ENCODE results near the gene PAIP2B.

Gene PAIP2B

DNA sequence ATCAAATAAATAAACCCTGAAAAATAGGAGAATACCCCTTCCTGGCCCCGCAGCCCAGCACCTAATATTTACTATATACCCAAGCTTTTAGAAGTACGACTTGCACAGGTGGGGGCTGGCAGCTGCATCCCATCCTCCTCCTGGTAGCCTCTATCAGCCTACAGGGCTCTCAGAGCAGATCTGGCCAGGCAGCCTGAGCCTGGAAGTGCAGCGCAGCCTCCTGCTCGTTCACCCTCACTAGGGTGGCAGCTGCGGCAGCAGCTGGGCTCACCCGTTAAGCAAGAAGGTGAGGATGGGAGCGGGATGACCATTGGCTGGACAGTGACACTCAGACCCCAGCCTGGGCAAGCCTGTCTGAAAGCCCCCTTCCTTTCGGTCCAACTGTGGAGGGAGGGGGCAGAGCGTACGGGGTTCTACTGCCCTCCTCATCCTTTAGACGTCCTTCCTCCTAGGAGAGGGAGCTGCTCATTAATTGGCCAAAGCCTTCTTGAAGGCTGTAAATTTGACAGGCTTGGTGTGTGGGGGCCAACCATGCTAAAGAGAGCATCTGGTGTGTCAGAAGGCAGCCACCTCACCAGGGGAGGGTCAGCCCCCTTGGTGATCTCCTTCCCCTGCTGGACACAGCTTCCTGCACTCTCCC, 73.2 kb downstream of the PAIP2B start:
- no peaks in the 10 kb centered on the region for H3F3A ChIP-seq (ENCODE audit: low read depth)
- no peaks in the 10 kb centered on the region for H3K9me2 ChIP-seq (replicated peaks; ENCODE audit: low read depth, low read length)
- H3K9me3 ChIP-seq (ENCODE audit: insufficient read depth, low read depth, low read length), result no peaks in the 10 kb centered on the region
- no peak overlapping the region for H2AFZ ChIP-seq (ENCODE audit: low read length)
- H3K4me1 ChIP-seq (ENCODE audit: insufficient read depth, low read length, poor library complexity, severe bottlenecking), result no peaks in the 10 kb centered on the region
- no peaks in the 10 kb centered on the region for H4K20me1 ChIP-seq (ENCODE audit: insufficient read depth, low read length, poor library complexity, severe bottlenecking)
- H3K27me3 ChIP-seq (ENCODE audit: insufficient read depth, low read length, poor library complexity, severe bottlenecking), result no peaks in the 10 kb centered on the region
- no peak overlapping the region for H3K4me3 ChIP-seq (ENCODE audit: low read length, poor library complexity, severe bottlenecking)
- no peak for TF ChIP-seq EZH2phosphoT487 (IDR thresholded peaks at IDR 0.05; ENCODE audit: borderline replicate concordance)
- TF ChIP-seq, protein P1, sequence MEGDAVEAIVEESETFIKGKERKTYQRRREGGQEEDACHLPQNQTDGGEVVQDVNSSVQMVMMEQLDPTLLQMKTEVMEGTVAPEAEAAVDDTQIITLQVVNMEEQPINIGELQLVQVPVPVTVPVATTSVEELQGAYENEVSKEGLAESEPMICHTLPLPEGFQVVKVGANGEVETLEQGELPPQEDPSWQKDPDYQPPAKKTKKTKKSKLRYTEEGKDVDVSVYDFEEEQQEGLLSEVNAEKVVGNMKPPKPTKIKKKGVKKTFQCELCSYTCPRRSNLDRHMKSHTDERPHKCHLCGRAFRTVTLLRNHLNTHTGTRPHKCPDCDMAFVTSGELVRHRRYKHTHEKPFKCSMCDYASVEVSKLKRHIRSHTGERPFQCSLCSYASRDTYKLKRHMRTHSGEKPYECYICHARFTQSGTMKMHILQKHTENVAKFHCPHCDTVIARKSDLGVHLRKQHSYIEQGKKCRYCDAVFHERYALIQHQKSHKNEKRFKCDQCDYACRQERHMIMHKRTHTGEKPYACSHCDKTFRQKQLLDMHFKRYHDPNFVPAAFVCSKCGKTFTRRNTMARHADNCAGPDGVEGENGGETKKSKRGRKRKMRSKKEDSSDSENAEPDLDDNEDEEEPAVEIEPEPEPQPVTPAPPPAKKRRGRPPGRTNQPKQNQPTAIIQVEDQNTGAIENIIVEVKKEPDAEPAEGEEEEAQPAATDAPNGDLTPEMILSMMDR (conservative IDR thresholded peaks at IDR 0.05; ENCODE audit: low read length), result no peak
- no peak overlapping the region for H3K9ac ChIP-seq (ENCODE audit: low read depth, low read length, poor library complexity, severe bottlenecking)
- H3K4me2 ChIP-seq (ENCODE audit: low read depth, low read length, poor library complexity, severe bottlenecking), result no peak overlapping the region
- H3K79me2 ChIP-seq (ENCODE audit: insufficient read depth, low read length), result no peaks in the 10 kb centered on the region
- peaks cover 20% of the 10 kb centered on the region; the same call in 1 of the 2 replicates for H3K36me3 ChIP-seq (ENCODE audit: insufficient read depth, low read length)

DNA sequence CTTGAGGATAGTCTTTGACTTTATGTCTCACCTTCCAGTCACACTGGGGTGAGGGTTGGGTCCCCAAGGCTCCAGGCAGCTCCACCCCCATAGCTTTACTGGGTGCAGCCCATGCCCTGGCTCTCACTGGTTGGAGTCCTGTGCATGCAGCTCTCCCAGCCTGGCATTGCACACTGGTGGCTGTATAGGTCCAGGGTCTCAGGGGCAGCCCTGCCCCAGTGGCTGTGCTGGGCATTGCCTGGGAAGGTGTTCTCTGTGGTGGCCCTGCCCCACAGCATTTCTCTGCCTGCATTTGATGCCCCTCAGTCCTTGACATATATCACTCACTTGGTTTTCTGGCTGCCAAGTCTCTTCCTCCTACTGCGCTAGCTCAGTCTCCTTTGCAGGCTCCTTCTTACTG, 75.3 kb downstream of the PAIP2B start:
- Histone ChIP-seq H3K4me1 (ENCODE audit: insufficient read depth, low read length, poor library complexity, severe bottlenecking) (no peaks in the 10 kb centered on the region), H3K9ac (ENCODE audit: low read depth, low read length, poor library complexity, severe bottlenecking) (no peak overlapping the region), H3K27me3 (ENCODE audit: insufficient read depth, low read length, poor library complexity, severe bottlenecking) (no peaks in the 10 kb centered on the region), H3K9me3 (ENCODE audit: insufficient read depth, low read depth, low read length) (no peaks in the 10 kb centered on the region), H2AFZ (ENCODE audit: low read length) (no peak overlapping the region), H3F3A (ENCODE audit: low read depth) (no peaks in the 10 kb centered on the region), H3K79me2 (ENCODE audit: insufficient read depth, low read length) (no peaks in the 10 kb centered on the region), H4K20me1 (ENCODE audit: insufficient read depth, low read length, poor library complexity, severe bottlenecking) (no peaks in the 10 kb centered on the region), H3K4me3 (ENCODE audit: low read length, poor library complexity, severe bottlenecking) (no peak overlapping the region), H3K36me3 (ENCODE audit: insufficient read depth, low read length) (peaks cover 36% of the 10 kb centered on the region; the same call in 1 of the 2 replicates), H3K9me2 (replicated peaks; ENCODE audit: low read depth, low read length) (no peaks in the 10 kb centered on the region), H3K4me2 (ENCODE audit: low read depth, low read length, poor library complexity, severe bottlenecking) (no peak overlapping the region)
- no peak for TF ChIP-seq EZH2phosphoT487 (IDR thresholded peaks at IDR 0.05; ENCODE audit: borderline replicate concordance)
- TF ChIP-seq, protein P1 (conservative IDR thresholded peaks at IDR 0.05; ENCODE audit: low read length), result peak; percentile 21; the same call in 1 of the 2 replicates

DNA sequence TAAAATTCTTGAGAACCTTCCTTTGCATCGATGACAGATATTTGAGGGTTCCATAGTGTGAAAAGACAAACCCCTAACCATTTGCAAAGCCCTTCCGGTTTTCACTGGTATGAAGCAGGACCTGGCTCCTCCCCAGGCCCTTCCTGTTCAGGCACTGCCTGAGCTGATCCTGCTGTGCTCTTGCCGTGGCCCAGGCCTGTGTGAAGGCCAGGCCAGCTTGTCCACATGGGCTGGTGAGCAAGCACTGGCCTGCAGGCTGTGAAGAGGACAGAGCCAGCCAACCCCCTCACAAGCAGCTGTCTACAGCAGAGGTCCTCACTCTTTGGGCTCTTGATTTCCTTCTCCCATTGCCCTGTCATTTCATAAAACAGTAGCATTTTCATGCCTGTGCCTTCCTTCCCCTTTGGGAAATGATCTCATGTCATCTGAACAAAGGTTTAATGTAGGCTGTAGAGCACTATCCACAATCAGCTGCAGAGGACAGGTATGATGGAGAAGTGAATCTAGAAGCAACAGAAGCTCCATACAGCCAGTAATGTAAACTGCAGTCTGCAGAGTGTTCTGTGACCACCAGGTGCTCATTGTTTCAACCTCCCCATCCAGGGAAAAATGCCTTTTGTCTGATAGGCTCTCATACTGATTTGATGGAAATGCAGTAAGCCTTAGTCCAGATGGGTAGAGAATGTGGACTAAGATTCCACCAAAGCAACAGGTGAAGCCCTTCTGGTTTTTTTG, 76.7 kb downstream of the PAIP2B start:
- H3F3A ChIP-seq (ENCODE audit: low read depth), result no peaks in the 10 kb centered on the region
- H3K4me3 ChIP-seq (ENCODE audit: low read length, poor library complexity, severe bottlenecking), result no peak overlapping the region
- no peaks in the 10 kb centered on the region for H3K9me3 ChIP-seq (ENCODE audit: insufficient read depth, low read depth, low read length)
- TF ChIP-seq, protein P1 (conservative IDR thresholded peaks at IDR 0.05; ENCODE audit: low read length), result no peak
- no peak for TF ChIP-seq EZH2phosphoT487 (IDR thresholded peaks at IDR 0.05; ENCODE audit: borderline replicate concordance)
- no peaks in the 10 kb centered on the region for H3K79me2 ChIP-seq (ENCODE audit: insufficient read depth, low read length)
- no peaks in the 10 kb centered on the region for H4K20me1 ChIP-seq (ENCODE audit: insufficient read depth, low read length, poor library complexity, severe bottlenecking)
- H3K9ac ChIP-seq (ENCODE audit: low read depth, low read length, poor library complexity, severe bottlenecking), result no peak overlapping the region
- no peaks in the 10 kb centered on the region for H3K9me2 ChIP-seq (replicated peaks; ENCODE audit: low read depth, low read length)
- no peaks in the 10 kb centered on the region for H3K4me1 ChIP-seq (ENCODE audit: insufficient read depth, low read length, poor library complexity, severe bottlenecking)
- H3K4me2 ChIP-seq (ENCODE audit: low read depth, low read length, poor library complexity, severe bottlenecking), result no peak overlapping the region
- peaks cover 48% of the 10 kb centered on the region; the same call in 1 of the 2 replicates for H3K36me3 ChIP-seq (ENCODE audit: insufficient read depth, low read length)
- H2AFZ ChIP-seq (ENCODE audit: low read length), result no peak overlapping the region
- H3K27me3 ChIP-seq (ENCODE audit: insufficient read depth, low read length, poor library complexity, severe bottlenecking), result no peaks in the 10 kb centered on the region
